Activated naive CD4-positive, alpha-beta T cell (primary cell): ENCODE measurements around the gene ST7.

Experiments
- DNase-seq, 4 experiments: peaks; one replicate each; lab custom pipeline; 2025; lab: John Stamatoyannopoulos, UW

ST7 gene

DNA sequence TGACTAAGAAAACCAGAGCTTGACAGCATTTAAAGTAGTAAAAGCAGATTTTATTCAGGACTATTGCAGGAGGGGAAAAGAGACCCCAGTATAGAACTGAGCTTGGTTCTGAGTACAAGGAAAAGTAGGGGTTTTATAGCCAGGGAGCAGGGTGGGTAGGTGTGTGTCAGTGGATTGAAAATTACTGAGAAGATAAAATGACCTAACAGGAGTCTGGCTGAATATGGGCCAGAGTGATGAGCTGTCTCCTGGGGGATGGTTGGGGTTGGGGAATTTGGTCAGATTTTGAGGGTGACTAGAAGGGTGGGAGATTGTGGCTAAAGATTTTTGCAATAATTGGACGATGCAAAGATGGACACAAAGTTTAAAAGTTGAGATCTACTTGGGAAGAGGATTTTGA lies 114.0 kb downstream of the ST7 start:
- DNase-seq = no peak

GRCh38 chr7:117068511-117069145 lies 115.3 kb downstream of the ST7 start:
- DNase-seq = no peak

DNA sequence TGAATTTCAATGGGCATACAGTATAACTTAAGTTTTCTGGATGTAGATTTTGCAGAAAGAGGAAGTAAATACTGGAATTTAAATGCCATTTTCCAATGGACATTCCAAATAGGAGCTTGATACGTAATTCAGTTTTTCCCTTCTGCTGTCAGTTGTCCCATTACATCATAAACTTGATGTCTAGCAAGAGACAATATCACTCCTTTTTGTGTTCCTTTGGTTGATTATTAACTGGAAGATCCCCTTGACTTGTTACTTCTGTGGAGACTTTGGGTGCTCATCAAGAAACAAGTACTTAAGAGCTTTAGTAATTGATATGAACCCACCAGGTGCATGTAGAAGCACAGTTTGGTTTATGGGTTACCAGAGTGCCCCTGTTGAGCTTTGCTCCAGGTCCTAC lies 116.1 kb downstream of the ST7 start:
- DNase-seq = no peak

GRCh38 chr7:117071551-117071950 lies 118.2 kb downstream of the ST7 start:
- no peak for DNase-seq

- DNase-seq = no peak
Observed at GRCh38 chr7:117072620-117073118, 119.4 kb downstream of the ST7 start.

- no peak for DNase-seq
Observed at GRCh38 chr7:117074378-117074777, 121.1 kb downstream of the ST7 start.

GRCh38 chr7:117075934-117076333 lies 122.6 kb downstream of the ST7 start:
- no peak for DNase-seq

GRCh38 chr7:117076426-117076943 lies 123.2 kb downstream of the ST7 start:
- DNase-seq = no peak

- no peak for DNase-seq
Observed at GRCh38 chr7:117077658-117078057, 124.4 kb downstream of the ST7 start.

GRCh38 chr7:117082647-117083046 lies 129.3 kb downstream of the ST7 start:
- DNase-seq = no peak

GRCh38 chr7:117083648-117084047 lies 130.3 kb downstream of the ST7 start:
- DNase-seq = no peak

GRCh38 chr7:117084286-117084685 lies 131.0 kb downstream of the ST7 start:
- DNase-seq = no peak

- no peak for DNase-seq
Observed at GRCh38 chr7:117085275-117085674, 132.0 kb downstream of the ST7 start.

DNA sequence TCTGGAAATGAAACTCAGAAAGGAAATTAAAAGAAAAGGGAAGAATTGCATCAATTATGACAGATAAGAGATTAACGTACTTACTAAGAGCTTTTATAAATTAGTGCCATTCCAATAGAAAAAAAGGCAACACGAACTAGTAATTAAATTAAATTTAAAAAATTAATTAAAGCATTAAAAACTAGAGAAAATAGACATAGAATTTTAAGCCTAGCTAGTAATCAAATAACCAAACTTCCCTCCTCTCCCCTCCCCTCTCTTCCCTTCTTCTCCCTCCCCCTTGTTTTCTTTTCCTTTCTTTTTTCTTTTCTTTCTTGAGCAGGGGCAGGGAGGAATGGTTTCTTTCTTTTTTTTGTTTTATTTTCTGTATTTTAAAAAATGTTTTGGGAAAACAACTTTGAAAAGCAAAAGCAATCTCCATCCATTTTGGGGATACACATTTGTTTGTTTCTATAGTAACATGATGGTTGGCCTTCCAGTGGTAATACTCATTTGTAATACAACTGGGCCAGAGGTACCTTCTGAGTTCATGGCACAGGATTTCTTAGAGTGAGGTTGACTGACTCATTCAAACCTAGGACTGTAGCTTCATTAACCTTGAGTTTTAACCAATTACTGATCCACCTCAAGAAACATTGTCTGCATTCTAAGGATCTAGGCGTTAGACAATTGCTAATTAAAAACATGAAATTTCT lies 132.6 kb downstream of the ST7 start:
- DNase-seq = no peak

DNA sequence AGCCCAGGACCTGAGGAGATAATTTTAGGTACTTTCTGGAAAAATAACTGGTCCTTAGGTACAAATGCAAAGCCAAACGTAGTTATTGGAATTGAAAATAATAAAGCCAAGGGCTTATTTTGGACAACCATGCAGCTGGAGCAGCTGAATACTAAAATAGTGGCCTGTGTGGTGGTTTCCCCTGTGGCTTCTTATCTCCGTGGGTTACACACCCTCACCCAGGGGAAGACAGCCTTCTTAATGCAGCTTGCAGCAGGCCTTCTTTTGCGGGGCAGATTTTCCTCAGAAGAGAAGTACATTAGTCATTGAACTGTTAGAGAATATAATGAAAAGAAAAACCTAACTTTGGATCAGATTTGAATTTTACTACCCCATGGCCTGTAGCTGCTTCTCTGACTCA lies 133.5 kb downstream of the ST7 start:
- DNase-seq = no peak

DNA sequence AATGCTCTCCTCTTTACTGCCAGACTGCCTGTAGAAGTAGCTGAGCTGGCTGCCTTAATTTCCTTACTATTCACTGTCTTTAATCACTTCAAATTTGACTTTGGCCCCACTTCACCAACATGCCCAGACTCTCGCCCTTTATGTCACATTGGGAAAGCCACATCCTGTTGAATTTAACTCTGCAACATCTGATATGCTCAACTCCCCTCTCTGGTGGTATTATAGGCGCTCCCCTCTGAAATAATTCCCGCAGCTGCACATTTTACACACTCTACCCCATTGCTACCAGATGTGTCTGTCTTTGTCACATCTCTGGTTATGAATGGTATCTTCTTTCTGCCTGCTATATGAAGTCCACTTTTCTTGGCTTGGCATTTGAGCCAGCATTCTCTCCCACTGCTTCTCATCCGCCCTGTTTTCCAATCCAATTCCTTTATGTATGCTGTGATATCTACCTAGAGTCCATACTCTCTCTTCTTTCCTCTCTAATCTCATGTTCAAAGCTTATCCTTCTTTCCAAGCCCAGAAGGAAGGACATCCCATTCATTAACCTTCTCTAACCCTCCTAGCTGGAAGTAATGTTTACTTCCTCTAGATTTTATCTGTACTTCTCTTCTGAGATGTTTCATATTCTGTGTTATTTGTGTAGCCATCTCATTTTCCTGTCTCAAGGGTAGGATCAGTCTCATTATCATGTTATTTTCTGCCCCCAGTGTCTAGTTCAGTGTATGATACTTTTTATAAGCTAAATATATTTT lies 134.5 kb downstream of the ST7 start:
- no peak for DNase-seq

- no peak for DNase-seq
Observed at GRCh38 chr7:117088623-117089194, 135.4 kb downstream of the ST7 start.

- DNase-seq = no peak
Observed at GRCh38 chr7:117090791-117091190, 137.5 kb downstream of the ST7 start.

DNA sequence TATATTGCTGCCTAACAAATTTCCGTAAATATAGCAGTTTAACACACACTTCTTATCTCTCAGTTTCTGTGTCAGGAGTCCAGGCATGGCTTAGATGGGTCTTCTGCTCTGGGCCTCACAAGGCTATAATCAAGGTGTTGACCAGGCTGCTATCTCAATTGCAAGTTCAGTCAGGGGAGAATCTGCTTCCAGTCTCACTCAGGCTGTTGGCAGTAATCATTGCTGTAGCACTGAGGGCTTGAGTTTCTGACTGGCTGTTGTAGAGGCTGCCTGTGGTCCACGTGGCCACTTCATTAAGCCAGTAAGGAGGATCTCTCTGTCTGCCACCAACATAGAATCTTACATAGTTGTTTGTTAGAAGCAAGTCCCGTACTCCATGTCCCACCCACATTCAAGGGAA lies 138.4 kb downstream of the ST7 start:
- DNase-seq = no peak

- no peak for DNase-seq
Observed at GRCh38 chr7:117092785-117093184, 139.5 kb downstream of the ST7 start.

DNA sequence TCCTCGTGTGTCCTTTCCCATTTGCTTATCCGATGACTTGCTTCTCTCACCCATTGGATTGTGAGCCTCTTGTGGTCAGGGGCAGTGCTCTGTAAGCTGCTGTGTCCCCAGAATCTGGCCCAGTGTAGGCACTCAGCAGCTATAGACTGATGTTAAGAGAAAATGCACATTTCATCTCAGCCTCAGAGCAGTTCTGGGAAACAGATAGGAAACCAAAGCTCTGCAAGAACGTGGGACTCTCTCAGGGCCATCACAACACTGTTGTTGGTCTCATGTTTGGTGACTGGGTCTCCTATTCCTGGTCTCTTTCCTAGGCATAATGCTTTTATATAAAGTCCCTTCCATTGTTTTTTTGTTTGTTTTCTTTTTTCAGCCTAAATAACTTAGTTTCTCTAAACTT lies 141.2 kb downstream of the ST7 start:
- no peak for DNase-seq

DNA sequence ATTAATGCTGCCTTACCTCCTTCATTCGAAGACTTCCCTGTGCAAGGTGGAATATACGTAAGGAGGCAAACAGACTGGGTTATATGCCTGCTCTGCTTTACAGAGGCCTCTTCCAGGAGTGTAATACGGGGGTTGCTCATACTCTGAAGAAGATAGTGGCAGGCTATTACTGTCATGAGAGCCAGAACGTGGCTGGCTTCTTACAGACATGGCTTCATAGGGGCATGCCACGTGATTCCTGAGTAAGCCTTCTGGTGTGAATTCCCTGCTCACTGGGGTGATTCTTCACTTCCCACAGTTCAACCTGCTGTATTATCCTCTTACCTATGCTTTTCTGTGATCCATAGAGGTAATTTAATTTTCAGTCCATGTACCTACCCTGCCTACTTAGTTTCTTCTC lies 141.8 kb downstream of the ST7 start:
- no peak for DNase-seq
